Thyroid gland (tissue), 4 donors: ENCODE data around the gene SHLD2.
"Not testable (repeated sequence)": the region's sequence is repeated elsewhere in the genome, so short reads cannot be mapped to it uniquely, and the experiment has no call there.

Experiments
- CTCF ChIP-seq, 6 experiments: fragments of 200-600 bp in 3 of 6; fragments of 450-650 bp in 3 of 6; sonication (generic) in 3 of 6; IDR thresholded peaks; one replicate each; pipeline ENCODE4 v1.5.1; 2016 to 2019; ENCODE audit warnings: antibody characterized with exemption in 6 of 6, mild to moderate bottlenecking in 2 of 6, inconsistent platforms in 1 of 6, moderate library complexity in 1 of 6
- POLR2A ChIP-seq, 2 donors: fragments of 450-650 bp; IDR thresholded peaks; one replicate each; pipeline ENCODE4 v1.6.1; 2017; ENCODE audit warnings: antibody characterized with exemption in 2 of 2, mild to moderate bottlenecking in 2 of 2, moderate library complexity in 1 of 2

- not testable (repeated sequence) for TF ChIP-seq POLR2A, CTCF (IDR thresholded peaks at IDR 0.05)
Measured at GRCh38 chr10:87171670-87172069, 76.7 kb downstream of the SHLD2 start.
